Stomach (tissue), 4 donors: ENCODE results near the gene RMND5A.

Source experiments
- POLR2AphosphoS5 ChIP-seq, 3 donors: sonication (generic); formaldehyde crosslinking; IDR thresholded peaks; one replicate each; pipeline ENCODE4 v1.6.1; 2016; ENCODE audit warnings: antibody characterized with exemption in 3 of 3
- TF ChIP-seq, protein P1 (sequence below), 7 experiments: fragments of 450-650 bp in 4 of 7; fragments of 200-600 bp in 3 of 7; sonication (generic) in 3 of 7; IDR thresholded peaks; one replicate each; pipeline ENCODE4 v1.5.1; 2016 to 2019; ENCODE audit warnings: antibody characterized with exemption in 7 of 7, control low read depth in 2 of 7, mild to moderate bottlenecking in 1 of 7

DNA sequence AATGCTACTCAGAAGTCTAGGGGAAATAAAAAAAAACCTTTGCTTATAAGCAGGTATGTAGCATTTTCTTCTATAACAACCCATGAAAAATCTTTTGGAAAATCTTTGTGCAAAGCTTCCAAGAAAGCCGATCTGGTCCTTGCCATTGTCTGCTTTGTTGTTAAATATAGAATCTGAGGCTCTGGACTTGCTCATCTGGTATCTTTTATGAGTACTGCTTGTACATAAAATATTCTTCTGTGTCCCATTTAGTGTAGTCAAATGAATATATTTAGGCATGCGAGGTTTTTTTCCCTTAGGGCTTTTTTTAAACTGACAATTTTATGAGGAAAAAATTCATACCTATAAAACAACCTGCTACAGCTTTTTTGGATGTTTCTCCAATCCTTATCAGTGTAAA is 45.0 kb upstream of the RMND5A start:
- no peak for TF ChIP-seq POLR2AphosphoS5 (IDR thresholded peaks at IDR 0.05)
- TF ChIP-seq, protein P1, sequence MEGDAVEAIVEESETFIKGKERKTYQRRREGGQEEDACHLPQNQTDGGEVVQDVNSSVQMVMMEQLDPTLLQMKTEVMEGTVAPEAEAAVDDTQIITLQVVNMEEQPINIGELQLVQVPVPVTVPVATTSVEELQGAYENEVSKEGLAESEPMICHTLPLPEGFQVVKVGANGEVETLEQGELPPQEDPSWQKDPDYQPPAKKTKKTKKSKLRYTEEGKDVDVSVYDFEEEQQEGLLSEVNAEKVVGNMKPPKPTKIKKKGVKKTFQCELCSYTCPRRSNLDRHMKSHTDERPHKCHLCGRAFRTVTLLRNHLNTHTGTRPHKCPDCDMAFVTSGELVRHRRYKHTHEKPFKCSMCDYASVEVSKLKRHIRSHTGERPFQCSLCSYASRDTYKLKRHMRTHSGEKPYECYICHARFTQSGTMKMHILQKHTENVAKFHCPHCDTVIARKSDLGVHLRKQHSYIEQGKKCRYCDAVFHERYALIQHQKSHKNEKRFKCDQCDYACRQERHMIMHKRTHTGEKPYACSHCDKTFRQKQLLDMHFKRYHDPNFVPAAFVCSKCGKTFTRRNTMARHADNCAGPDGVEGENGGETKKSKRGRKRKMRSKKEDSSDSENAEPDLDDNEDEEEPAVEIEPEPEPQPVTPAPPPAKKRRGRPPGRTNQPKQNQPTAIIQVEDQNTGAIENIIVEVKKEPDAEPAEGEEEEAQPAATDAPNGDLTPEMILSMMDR (IDR thresholded peaks at IDR 0.05) = no peak
